Measurements from ENCODE around the gene CDK8. TPM values are rescaled to one million over a fixed set of nuclear protein-coding genes. Genes with fewer than 3 reads are reported as not detected.

CDK8 gene
- total and polyA plus RNA-seq, 10 of the 15 experiments (the other 5 are each of a cell fraction or from before 2014, with no cell fraction given): 8.6 to 23.5 (median 12.5) TPM

DNA sequence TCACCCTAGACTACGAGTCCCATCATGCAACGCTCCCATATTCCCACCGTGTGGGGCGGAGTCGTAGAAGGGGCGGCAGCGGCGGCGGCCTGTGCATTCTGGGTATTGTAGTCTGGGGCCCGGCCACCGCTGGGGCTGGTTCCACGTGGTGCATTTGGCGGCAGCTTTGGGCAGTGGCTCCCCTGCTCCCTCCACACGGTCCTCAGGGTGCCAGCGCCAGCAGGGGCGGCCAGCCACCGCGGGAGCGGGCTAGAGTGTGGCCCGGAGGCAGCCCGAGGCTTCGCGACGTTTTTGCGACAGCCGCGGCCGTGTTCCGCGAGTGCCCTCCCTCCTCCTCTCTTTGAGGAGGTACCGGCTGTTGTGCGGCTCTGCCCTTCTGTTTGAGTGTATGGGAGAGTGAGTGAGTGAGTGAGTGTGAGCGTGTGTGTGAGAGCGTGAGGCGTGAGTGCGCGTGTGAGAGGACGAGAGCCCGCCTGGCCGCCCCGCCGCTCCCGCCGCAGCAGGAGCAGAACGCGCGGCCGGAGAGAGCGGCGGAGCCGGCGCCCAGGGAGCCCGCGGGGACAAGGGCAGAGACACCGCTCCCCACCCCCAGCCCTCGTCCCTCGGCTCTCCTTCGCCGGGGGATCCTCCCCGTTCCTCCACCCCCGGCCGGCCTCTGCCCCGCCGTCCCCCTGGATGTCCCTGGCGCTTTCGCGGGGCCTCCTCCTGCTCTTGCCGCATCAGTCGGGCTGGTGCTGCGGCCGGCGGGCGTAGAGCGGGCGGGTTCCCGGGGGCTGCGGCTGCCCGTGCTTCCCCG lies at the start of gene CDK8 (continued):
- TF ChIP-seq, protein P1, sequence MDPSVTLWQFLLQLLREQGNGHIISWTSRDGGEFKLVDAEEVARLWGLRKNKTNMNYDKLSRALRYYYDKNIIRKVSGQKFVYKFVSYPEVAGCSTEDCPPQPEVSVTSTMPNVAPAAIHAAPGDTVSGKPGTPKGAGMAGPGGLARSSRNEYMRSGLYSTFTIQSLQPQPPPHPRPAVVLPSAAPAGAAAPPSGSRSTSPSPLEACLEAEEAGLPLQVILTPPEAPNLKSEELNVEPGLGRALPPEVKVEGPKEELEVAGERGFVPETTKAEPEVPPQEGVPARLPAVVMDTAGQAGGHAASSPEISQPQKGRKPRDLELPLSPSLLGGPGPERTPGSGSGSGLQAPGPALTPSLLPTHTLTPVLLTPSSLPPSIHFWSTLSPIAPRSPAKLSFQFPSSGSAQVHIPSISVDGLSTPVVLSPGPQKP (IDR thresholded peaks at IDR 0.05; ENCODE audit: low read depth, low read length): no peak; the same call in 1 of the 2 replicates
- TF ChIP-seq SREBF2 (IDR thresholded peaks at IDR 0.05; ENCODE audit: low read length): no peak
- no peak; the same call in 1 of the 2 replicates for TF ChIP-seq NR2F1 (conservative IDR thresholded peaks at IDR 0.05)
- no peak for TF ChIP-seq TCF7 (IDR thresholded peaks at IDR 0.05; ENCODE audit: borderline replicate concordance)
- TF ChIP-seq, protein P2, sequence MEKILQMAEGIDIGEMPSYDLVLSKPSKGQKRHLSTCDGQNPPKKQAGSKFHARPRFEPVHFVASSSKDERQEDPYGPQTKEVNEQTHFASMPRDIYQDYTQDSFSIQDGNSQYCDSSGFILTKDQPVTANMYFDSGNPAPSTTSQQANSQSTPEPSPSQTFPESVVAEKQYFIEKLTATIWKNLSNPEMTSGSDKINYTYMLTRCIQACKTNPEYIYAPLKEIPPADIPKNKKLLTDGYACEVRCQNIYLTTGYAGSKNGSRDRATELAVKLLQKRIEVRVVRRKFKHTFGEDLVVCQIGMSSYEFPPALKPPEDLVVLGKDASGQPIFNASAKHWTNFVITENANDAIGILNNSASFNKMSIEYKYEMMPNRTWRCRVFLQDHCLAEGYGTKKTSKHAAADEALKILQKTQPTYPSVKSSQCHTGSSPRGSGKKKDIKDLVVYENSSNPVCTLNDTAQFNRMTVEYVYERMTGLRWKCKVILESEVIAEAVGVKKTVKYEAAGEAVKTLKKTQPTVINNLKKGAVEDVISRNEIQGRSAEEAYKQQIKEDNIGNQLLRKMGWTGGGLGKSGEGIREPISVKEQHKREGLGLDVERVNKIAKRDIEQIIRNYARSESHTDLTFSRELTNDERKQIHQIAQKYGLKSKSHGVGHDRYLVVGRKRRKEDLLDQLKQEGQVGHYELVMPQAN (conservative IDR thresholded peaks at IDR 0.05): peak; percentile 76
- TF ChIP-seq, protein P3, sequence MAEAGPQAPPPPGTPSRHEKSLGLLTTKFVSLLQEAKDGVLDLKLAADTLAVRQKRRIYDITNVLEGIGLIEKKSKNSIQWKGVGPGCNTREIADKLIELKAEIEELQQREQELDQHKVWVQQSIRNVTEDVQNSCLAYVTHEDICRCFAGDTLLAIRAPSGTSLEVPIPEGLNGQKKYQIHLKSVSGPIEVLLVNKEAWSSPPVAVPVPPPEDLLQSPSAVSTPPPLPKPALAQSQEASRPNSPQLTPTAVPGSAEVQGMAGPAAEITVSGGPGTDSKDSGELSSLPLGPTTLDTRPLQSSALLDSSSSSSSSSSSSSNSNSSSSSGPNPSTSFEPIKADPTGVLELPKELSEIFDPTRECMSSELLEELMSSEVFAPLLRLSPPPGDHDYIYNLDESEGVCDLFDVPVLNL (IDR thresholded peaks at IDR 0.05; ENCODE audit: low read depth, low read length): no peak
- no peak for TF ChIP-seq NR2C2 (IDR thresholded peaks at IDR 0.05; ENCODE audit: borderline replicate concordance, control insufficient read depth, insufficient read length, low read depth)
- no peak for TF ChIP-seq KAT2A (conservative IDR thresholded peaks at IDR 0.05; ENCODE audit: control insufficient read depth, low read depth, low read length)
- TF ChIP-seq ZNF274 (IDR thresholded peaks at IDR 0.05; ENCODE audit: insufficient read depth, insufficient read length): no peak
- TF ChIP-seq SMAD5 (IDR thresholded peaks at IDR 0.05; ENCODE audit: low read depth): no peak
- TF ChIP-seq ESRRA (IDR thresholded peaks at IDR 0.05; ENCODE audit: low read length): no peak
- no peak for TF ChIP-seq FOS (IDR thresholded peaks at IDR 0.05; ENCODE audit: borderline replicate concordance, extremely low read depth, insufficient read length)
- no peak for TF ChIP-seq RFX5 (IDR thresholded peaks at IDR 0.05; ENCODE audit: low read depth, low read length)
- TF ChIP-seq TCF12 (IDR thresholded peaks at IDR 0.05; ENCODE audit: low read depth, low read length): no peak
- TF ChIP-seq, protein P4, sequence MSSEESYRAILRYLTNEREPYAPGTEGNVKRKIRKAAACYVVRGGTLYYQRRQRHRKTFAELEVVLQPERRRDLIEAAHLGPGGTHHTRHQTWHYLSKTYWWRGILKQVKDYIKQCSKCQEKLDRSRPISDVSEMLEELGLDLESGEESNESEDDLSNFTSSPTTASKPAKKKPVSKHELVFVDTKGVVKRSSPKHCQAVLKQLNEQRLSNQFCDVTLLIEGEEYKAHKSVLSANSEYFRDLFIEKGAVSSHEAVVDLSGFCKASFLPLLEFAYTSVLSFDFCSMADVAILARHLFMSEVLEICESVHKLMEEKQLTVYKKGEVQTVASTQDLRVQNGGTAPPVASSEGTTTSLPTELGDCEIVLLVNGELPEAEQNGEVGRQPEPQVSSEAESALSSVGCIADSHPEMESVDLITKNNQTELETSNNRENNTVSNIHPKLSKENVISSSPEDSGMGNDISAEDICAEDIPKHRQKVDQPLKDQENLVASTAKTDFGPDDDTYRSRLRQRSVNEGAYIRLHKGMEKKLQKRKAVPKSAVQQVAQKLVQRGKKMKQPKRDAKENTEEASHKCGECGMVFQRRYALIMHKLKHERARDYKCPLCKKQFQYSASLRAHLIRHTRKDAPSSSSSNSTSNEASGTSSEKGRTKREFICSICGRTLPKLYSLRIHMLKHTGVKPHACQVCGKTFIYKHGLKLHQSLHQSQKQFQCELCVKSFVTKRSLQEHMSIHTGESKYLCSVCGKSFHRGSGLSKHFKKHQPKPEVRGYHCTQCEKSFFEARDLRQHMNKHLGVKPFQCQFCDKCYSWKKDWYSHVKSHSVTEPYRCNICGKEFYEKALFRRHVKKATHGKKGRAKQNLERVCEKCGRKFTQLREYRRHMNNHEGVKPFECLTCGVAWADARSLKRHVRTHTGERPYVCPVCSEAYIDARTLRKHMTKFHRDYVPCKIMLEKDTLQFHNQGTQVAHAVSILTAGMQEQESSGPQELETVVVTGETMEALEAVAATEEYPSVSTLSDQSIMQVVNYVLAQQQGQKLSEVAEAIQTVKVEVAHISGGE (CRISPR knock-in tag; IDR thresholded peaks at IDR 0.05): no peak
- TF ChIP-seq, protein P5, sequence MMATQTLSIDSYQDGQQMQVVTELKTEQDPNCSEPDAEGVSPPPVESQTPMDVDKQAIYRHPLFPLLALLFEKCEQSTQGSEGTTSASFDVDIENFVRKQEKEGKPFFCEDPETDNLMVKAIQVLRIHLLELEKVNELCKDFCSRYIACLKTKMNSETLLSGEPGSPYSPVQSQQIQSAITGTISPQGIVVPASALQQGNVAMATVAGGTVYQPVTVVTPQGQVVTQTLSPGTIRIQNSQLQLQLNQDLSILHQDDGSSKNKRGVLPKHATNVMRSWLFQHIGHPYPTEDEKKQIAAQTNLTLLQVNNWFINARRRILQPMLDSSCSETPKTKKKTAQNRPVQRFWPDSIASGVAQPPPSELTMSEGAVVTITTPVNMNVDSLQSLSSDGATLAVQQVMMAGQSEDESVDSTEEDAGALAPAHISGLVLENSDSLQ (IDR thresholded peaks at IDR 0.05): peak; percentile 25; the same call in 1 of the 2 replicates
- no peak for TF ChIP-seq MYB (IDR thresholded peaks at IDR 0.05; ENCODE audit: borderline replicate concordance, low read depth, low read length)
- TF ChIP-seq RB1 (IDR thresholded peaks at IDR 0.05; ENCODE audit: borderline replicate concordance): peak; percentile 72; the same call in 1 of the 2 replicates
- peak; percentile 16 to 27; a peak in 1 of 4 replicates for TF ChIP-seq BHLHE40 (IDR thresholded peaks at IDR 0.05; ENCODE audit: borderline replicate concordance in 1 of 2, low read depth in 2 of 2, low read length in 1 of 2)
- TF ChIP-seq ZNF217 (IDR thresholded peaks at IDR 0.05): no peak
- no peak for TF ChIP-seq SPI1 (IDR thresholded peaks at IDR 0.05; ENCODE audit: borderline replicate concordance, insufficient read depth, low read depth, low read length)

All from GM12878 (cell line).